Transverse colon (tissue), 4 donors: ENCODE results near the gene LYPD1. TPM values are rescaled to one million over a fixed set of nuclear protein-coding genes. Genes with fewer than 3 reads are reported as not detected.

Experiments used
- DNase-seq: peaks from one replicate; pipeline ENCODE4 v3.0.0-alpha.2; 2019
- H3K27ac ChIP-seq, 4 donors: fragments of 200-600 bp; sonication (generic); 2 replicates each; pipeline ENCODE4 v1.5.1; 2016 to 2018; ENCODE audit warnings: inconsistent platforms in 4 of 4
- H3K27me3 ChIP-seq: fragments of 200-600 bp; sonication (generic); 2 replicates; pipeline ENCODE4 v1.5.1; 2017; ENCODE audit warnings: inconsistent platforms
- H3K36me3 ChIP-seq, 4 donors: fragments of 200-600 bp; sonication (generic); 2 replicates each; pipeline ENCODE4 v1.5.1; 2017 to 2019; ENCODE audit warnings: inconsistent platforms in 4 of 4
- H3K4me1 ChIP-seq, 4 donors: fragments of 200-600 bp; sonication (generic); 2 replicates each; pipeline ENCODE4 v1.5.1; 2017 to 2020; ENCODE audit warnings: inconsistent platforms in 4 of 4
- H3K4me3 ChIP-seq, 4 donors: fragments of 200-600 bp; sonication (generic); 1 replicate in 1 of 4; 2 replicates in 3 of 4; pipeline versions ENCODE4 v1.5.1 to v1.6.1; 2017 to 2019; ENCODE audit warnings: inconsistent platforms in 4 of 4
- H3K9me3 ChIP-seq, 2 donors: fragments of 200-600 bp; sonication (generic); 2 replicates each; pipeline ENCODE4 v1.5.1; 2017 to 2019; ENCODE audit warnings: inconsistent platforms in 2 of 2
- CTCF ChIP-seq, 5 experiments: fragments of 200-600 bp in 3 of 5; fragments of 450-650 bp in 2 of 5; sonication (generic) in 3 of 5; IDR thresholded peaks; 1 replicate in 2 of 5; 2 replicates in 3 of 5; pipeline ENCODE4 v1.5.1; 2016 to 2017; ENCODE audit warnings: antibody characterized with exemption in 5 of 5, inconsistent platforms in 3 of 5, mild to moderate bottlenecking in 2 of 5, moderate library complexity in 1 of 5
- EP300 ChIP-seq: sonication (generic); formaldehyde crosslinking; IDR thresholded peaks from one replicate; pipeline ENCODE4 v1.6.1; 2017; ENCODE audit warnings: antibody characterized with exemption, low read depth
- POLR2A ChIP-seq: fragments of 450-650 bp; IDR thresholded peaks from one replicate; pipeline ENCODE4 v1.6.1; 2016; ENCODE audit warnings: antibody characterized with exemption, mild to moderate bottlenecking, moderate library complexity
- POLR2AphosphoS5 ChIP-seq, 3 donors: sonication (generic); formaldehyde crosslinking; IDR thresholded peaks; one replicate each; pipeline ENCODE4 v1.6.1; 2016; ENCODE audit warnings: antibody characterized with exemption in 3 of 3
- WGBS, 2 donors: methylation state at CpG; one replicate each; pipeline ENCODE4 v1.1.5; 2018; ENCODE audit warnings: low coverage in 1 of 2; 5-methylcytosine and 5-hydroxymethylcytosine counted together
- in situ Hi-C, 4 donors: fragments of 200-750 bp; cut with MboI; loops; one replicate each; pipeline versions ENCODE4 v1.15.0 to v1.15.1; 2017; ENCODE audit warnings: low sequenced_read_pairs in 3 of 4, low pct_ligation_motif_present in 1 of 4, low pct_unique_long_range_greater_than_20kb in 1 of 4
- intact Hi-C: fragments of 100-400 bp; cut with DNase I; formaldehyde crosslinking; loops from one replicate; pipeline ENCODE4 v1.15.1; 2023; ENCODE audit warnings: low total_unique reads
- total RNA-seq, 4 donors: library from RNA; depleted of rRNA; stranded (reverse); fragments of >200 nt; gene quantifications; one replicate each; pipeline ENCODE4 v1.1.0, GENCODE V29; 2016

The LYPD1 gene
- total RNA-seq, 4 donors from 2014 or later, result 0.27 to 3.6 (median 0.32) TPM; not detected in 1

- Histone ChIP-seq H3K4me3 (no peak overlapping the region), H3K4me1 (no peaks in the 10 kb centered on the region), H3K27me3 (no peaks in the 10 kb centered on the region), H3K27ac (no peak overlapping the region), H3K9me3 (no peaks in the 10 kb centered on the region), H3K36me3 (no peaks in the 10 kb centered on the region)
- intact Hi-C loops, result no loop called here
- in situ Hi-C loops, result no loop called here
- 90 to 93% methylated on average over 1 of the region's 1 CpG for WGBS, 2 donors
- no peak for TF ChIP-seq POLR2A
- no peak for TF ChIP-seq CTCF (IDR thresholded peaks at IDR 0.05)
- no peak for TF ChIP-seq EP300
- TF ChIP-seq POLR2AphosphoS5 (IDR thresholded peaks at IDR 0.05), result no peak
- no peak for DNase-seq
These were observed 22.8 kb upstream of the LYPD1 start for GRCh38 chr2:132692816-132693215.

- Histone ChIP-seq H3K27ac (no peak overlapping the region), H3K9me3 (no peaks in the 10 kb centered on the region), H3K4me1 (no peaks in the 10 kb centered on the region), H3K27me3 (no peaks in the 10 kb centered on the region), H3K36me3 (no peaks in the 10 kb centered on the region), H3K4me3 (no peak overlapping the region)
- DNase-seq, result no peak
- in situ Hi-C loops (no loop called here), intact Hi-C loops (no loop called here)
- WGBS, 2 donors, result 86 to 100% methylated on average over 1 to 4 of the region's 4 CpGs
- TF ChIP-seq POLR2A (no peak), POLR2AphosphoS5 (IDR thresholded peaks at IDR 0.05) (no peak), EP300 (no peak), CTCF (IDR thresholded peaks at IDR 0.05) (no peak)
These were observed 21.6 kb upstream of the LYPD1 start for GRCh38 chr2:132691556-132691955.

- intact Hi-C loops, result no loop called here
- Histone ChIP-seq H3K27ac (no peak overlapping the region), H3K27me3 (no peaks in the 10 kb centered on the region), H3K4me3 (no peak overlapping the region), H3K36me3 (no peaks in the 10 kb centered on the region), H3K4me1 (no peaks in the 10 kb centered on the region), H3K9me3 (no peaks in the 10 kb centered on the region)
- WGBS, 2 donors, result 66 to 100% methylated on average over 1 of the region's 1 CpG
- in situ Hi-C loops, result no loop called here
- TF ChIP-seq POLR2AphosphoS5 (IDR thresholded peaks at IDR 0.05) (no peak), CTCF (IDR thresholded peaks at IDR 0.05) (no peak), POLR2A (no peak), EP300 (no peak)
- no peak for DNase-seq
These were observed 20.8 kb upstream of the LYPD1 start for GRCh38 chr2:132690664-132691303.

GRCh38 chr2:132681766-132682165, 11.8 kb upstream of the LYPD1 start:
- 42 to 43% methylated on average over 1 of the region's 1 CpG for WGBS, 2 donors
- no peaks in the 10 kb centered on the region for H3K27me3 ChIP-seq
- H3K4me3 ChIP-seq, result no peak overlapping the region
- intact Hi-C loops, result no loop called here
- no peak for TF ChIP-seq EP300
- no peak for TF ChIP-seq CTCF (IDR thresholded peaks at IDR 0.05)
- TF ChIP-seq POLR2AphosphoS5 (IDR thresholded peaks at IDR 0.05), result no peak
- TF ChIP-seq POLR2A, result no peak
- DNase-seq, result no peak
- H3K9me3 ChIP-seq, result no peaks in the 10 kb centered on the region
- no peak overlapping the region for H3K27ac ChIP-seq
- in situ Hi-C loops, result no loop called here
- no peaks in the 10 kb centered on the region for H3K36me3 ChIP-seq
- no peaks in the 10 kb centered on the region for H3K4me1 ChIP-seq
